PC-9 (cell line): ENCODE data around the gene ITIH5. TPM values are rescaled to one million over a fixed set of nuclear protein-coding genes. Genes with fewer than 3 reads are reported as not detected.

Source experiments
- BruUV-seq: library from RNA; stranded (reverse); fragments of 400-500 nt; replicated peaks from 2 replicates; lab custom pipeline; 2021; lab: Mats Ljungman, UMichigan
- CTCF ChIA-PET: fragments of 300-600 bp; sonication (Branson Sonifier 250); formaldehyde crosslinking; loops from one replicate; lab custom pipeline; 2022; ENCODE audit warnings: antibody characterized with exemption; lab: Charles Lee
- POLR2A ChIA-PET: fragments of 300-600 bp; sonication (Branson Sonifier 250); formaldehyde crosslinking; loops from one replicate; lab custom pipeline; 2022; ENCODE audit warnings: antibody characterized with exemption; ENCODE audit not compliant: unreplicated experiment; lab: Charles Lee
- DNase-seq, 2 experiments: peaks; one replicate each; pipeline versions ENCODE4 v3.0.0 to v3.0.0-alpha.2; 2015 to 2022; ENCODE audit warnings: mixed read lengths in 1 of 2
- H2AFZ ChIP-seq: fragments of 200-600 bp; sonication (generic); 2 replicates; pipeline ENCODE4 v1.8.1; 2017; ENCODE audit warnings: antibody characterized with exemption
- H3F3A ChIP-seq: fragments of 200-600 bp; sonication (generic); 2 replicates; pipeline ENCODE4 v1.8.1; 2017; ENCODE audit warnings: antibody characterized with exemption, mild to moderate bottlenecking, low read depth; ENCODE audit not compliant: insufficient read depth
- H3K27ac ChIP-seq: fragments of 200-600 bp; sonication (generic); 2 replicates; pipeline ENCODE4 v1.6.1; 2016; ENCODE audit warnings: mixed run types
- H3K27me3 ChIP-seq: fragments of 200-600 bp; sonication (generic); 2 replicates; pipeline ENCODE4 v1.6.1; 2016; ENCODE audit warnings: low read depth, mixed run types; ENCODE audit not compliant: insufficient read depth
- H3K36me3 ChIP-seq: fragments of 200-600 bp; sonication (generic); 2 replicates; pipeline ENCODE4 v1.6.1; 2016; ENCODE audit warnings: low read depth, mixed run types
- H3K4me1 ChIP-seq: fragments of 200-600 bp; sonication (generic); replicated peaks from 2 replicates; pipeline ENCODE4 v1.6.1; 2016; ENCODE audit warnings: mixed run types; ENCODE audit not compliant: insufficient read depth
- H3K4me2 ChIP-seq: fragments of 200-600 bp; sonication (generic); 2 replicates; pipeline ENCODE4 v1.6.1; 2017; ENCODE audit warnings: mixed run types
- H3K4me3 ChIP-seq: fragments of 200-600 bp; sonication (generic); 2 replicates; pipeline ENCODE4 v1.6.1; 2016; ENCODE audit warnings: mixed run types
- H3K79me2 ChIP-seq: fragments of 200-600 bp; sonication (generic); 2 replicates; pipeline ENCODE4 v1.6.1; 2017; ENCODE audit warnings: low read depth, mixed run types
- H3K9me2 ChIP-seq: fragments of 200-600 bp; sonication (generic); 2 replicates; pipeline ENCODE4 v1.8.1; 2017; ENCODE audit warnings: mild to moderate bottlenecking; ENCODE audit not compliant: insufficient read depth
- H3K9me3 ChIP-seq: fragments of 200-600 bp; sonication (generic); 2 replicates; pipeline ENCODE4 v1.8.1; 2016; ENCODE audit warnings: low read depth; ENCODE audit not compliant: insufficient read depth
- H4K20me1 ChIP-seq: fragments of 200-600 bp; sonication (generic); 2 replicates; pipeline ENCODE4 v1.8.1; 2017; ENCODE audit not compliant: insufficient read depth
- EZH2 ChIP-seq: fragments of 200-600 bp; sonication (generic); IDR thresholded peaks from 2 replicates; pipeline ENCODE4 v1.8.0; 2017; ENCODE audit warnings: antibody characterized with exemption, low read depth
- intact Hi-C: fragments of 100-400 bp; cut with micrococcal nuclease; formaldehyde crosslinking; loops from one replicate; pipeline ENCODE4 v1.10.0; 2022; ENCODE audit not compliant: unreplicated experiment
- total RNA-seq: library from RNA; stranded (reverse); gene quantifications from 2 replicates; pipeline ENCODE4 v1.2.3, GENCODE V29; 2021
- TF ChIP-seq, protein P1 (sequence below): fragments of 200-600 bp; sonication (generic); conservative IDR thresholded peaks from 2 replicates; pipeline ENCODE4 v1.6.1; 2017; ENCODE audit warnings: mixed run types, antibody characterized with exemption, mild to moderate bottlenecking, moderate library complexity

Gene ITIH5
- total RNA-seq, 1 experiment from 2014 or later = not detected

GRCh38 chr10:7572391-7572790 lies 94.4 kb downstream of the ITIH5 start:
- Histone ChIP-seq H3K4me1 (no peaks in the 10 kb centered on the region), H3K36me3 (no peaks in the 10 kb centered on the region), H3K79me2 (no peaks in the 10 kb centered on the region), H3K9me3 (no peaks in the 10 kb centered on the region), H4K20me1 (no peaks in the 10 kb centered on the region), H3K4me3 (no peak overlapping the region), H2AFZ (no peak overlapping the region), H3K27ac (no peak overlapping the region), H3K9me2 (no peaks in the 10 kb centered on the region), H3K4me2 (no peak overlapping the region), H3K27me3 (peaks cover 32% of the 10 kb centered on the region), H3F3A (no peaks in the 10 kb centered on the region)
- no peak for TF ChIP-seq EZH2
- TF ChIP-seq, protein P1, sequence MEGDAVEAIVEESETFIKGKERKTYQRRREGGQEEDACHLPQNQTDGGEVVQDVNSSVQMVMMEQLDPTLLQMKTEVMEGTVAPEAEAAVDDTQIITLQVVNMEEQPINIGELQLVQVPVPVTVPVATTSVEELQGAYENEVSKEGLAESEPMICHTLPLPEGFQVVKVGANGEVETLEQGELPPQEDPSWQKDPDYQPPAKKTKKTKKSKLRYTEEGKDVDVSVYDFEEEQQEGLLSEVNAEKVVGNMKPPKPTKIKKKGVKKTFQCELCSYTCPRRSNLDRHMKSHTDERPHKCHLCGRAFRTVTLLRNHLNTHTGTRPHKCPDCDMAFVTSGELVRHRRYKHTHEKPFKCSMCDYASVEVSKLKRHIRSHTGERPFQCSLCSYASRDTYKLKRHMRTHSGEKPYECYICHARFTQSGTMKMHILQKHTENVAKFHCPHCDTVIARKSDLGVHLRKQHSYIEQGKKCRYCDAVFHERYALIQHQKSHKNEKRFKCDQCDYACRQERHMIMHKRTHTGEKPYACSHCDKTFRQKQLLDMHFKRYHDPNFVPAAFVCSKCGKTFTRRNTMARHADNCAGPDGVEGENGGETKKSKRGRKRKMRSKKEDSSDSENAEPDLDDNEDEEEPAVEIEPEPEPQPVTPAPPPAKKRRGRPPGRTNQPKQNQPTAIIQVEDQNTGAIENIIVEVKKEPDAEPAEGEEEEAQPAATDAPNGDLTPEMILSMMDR = no peak
- CTCF ChIA-PET = no interaction called here
- no TSS peak for BruUV-seq
- intact Hi-C loops = no loop called here
- no peak for DNase-seq
- POLR2A ChIA-PET = no interaction called here

DNA sequence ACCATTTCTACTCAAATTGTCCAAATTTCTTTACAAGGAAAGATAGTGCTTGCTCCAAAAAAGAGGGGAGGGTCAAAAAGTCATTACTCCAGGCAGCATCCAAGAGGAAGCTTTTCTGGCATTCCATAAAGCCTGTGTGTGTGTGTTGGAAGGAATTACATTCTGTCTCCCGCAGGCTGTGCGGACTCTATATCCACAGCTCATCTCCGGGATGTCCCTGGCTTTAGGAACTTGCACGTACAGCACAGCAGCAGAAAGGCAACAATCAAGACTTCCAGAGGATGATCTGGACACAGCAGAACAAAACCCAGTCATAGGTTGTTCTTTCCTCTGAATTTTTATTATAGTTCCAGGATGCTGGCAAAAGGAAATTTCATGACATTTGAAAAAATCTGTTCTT lies 94.8 kb downstream of the ITIH5 start:
- no peaks in the 10 kb centered on the region for H3K79me2 ChIP-seq
- no peaks in the 10 kb centered on the region for H4K20me1 ChIP-seq
- no peak overlapping the region for H3K27ac ChIP-seq
- DNase-seq = no peak
- no TSS peak for BruUV-seq
- H3K36me3 ChIP-seq = no peaks in the 10 kb centered on the region
- no peaks in the 10 kb centered on the region for H3F3A ChIP-seq
- H3K4me3 ChIP-seq = no peak overlapping the region
- no peak overlapping the region for H3K4me2 ChIP-seq
- H2AFZ ChIP-seq = no peak overlapping the region
- no peak for TF ChIP-seq EZH2
- TF ChIP-seq, protein P1 = no peak
- ChIA-PET POLR2A (no interaction called here), CTCF (no interaction called here)
- intact Hi-C loops = no loop called here
- no peaks in the 10 kb centered on the region for H3K4me1 ChIP-seq
- H3K9me2 ChIP-seq = no peaks in the 10 kb centered on the region
- peaks cover 27% of the 10 kb centered on the region for H3K27me3 ChIP-seq
- H3K9me3 ChIP-seq = no peaks in the 10 kb centered on the region

GRCh38 chr10:7567911-7568620 lies 98.7 kb downstream of the ITIH5 start:
- TF ChIP-seq EZH2 = no peak
- TF ChIP-seq, protein P1 = no peak
- ChIA-PET POLR2A (no interaction called here), CTCF (no interaction called here)
- Histone ChIP-seq H3F3A (no peaks in the 10 kb centered on the region), H3K27ac (no peak overlapping the region), H2AFZ (no peak overlapping the region), H3K9me3 (no peaks in the 10 kb centered on the region), H3K27me3 (peaks cover 14% of the 10 kb centered on the region), H4K20me1 (no peaks in the 10 kb centered on the region), H3K4me3 (no peak overlapping the region), H3K4me2 (no peak overlapping the region), H3K9me2 (no peaks in the 10 kb centered on the region), H3K79me2 (no peaks in the 10 kb centered on the region), H3K36me3 (no peaks in the 10 kb centered on the region), H3K4me1 (no peaks in the 10 kb centered on the region)
- no TSS peak for BruUV-seq
- DNase-seq = no peak
- intact Hi-C loops = no loop called here
